MM.1S (cell line): ENCODE results near the gene CRNKL1.
A peak's percentile ranks its signal among the peaks of the same experiment; 100 is the strongest.

Source experiments
- DNase-seq: peaks from one replicate; pipeline ENCODE4 v3.0.0-alpha.2; 2015
- H2AFZ ChIP-seq: fragments of 300-600 bp; sonication (generic); 2 replicates; pipeline ENCODE4 v1.6.0; 2016; ENCODE audit warnings: antibody characterized with exemption, low read length
- H3F3A ChIP-seq: fragments of 300-600 bp; sonication (generic); 2 replicates; pipeline ENCODE4 v1.6.1; 2016; ENCODE audit warnings: mild to moderate bottlenecking, antibody characterized with exemption, low read length, moderate library complexity, mixed read lengths; ENCODE audit not compliant: insufficient read depth
- H3K27ac ChIP-seq: fragments of 300-600 bp; sonication (generic); 2 replicates; pipeline ENCODE4 v1.5.1; 2016; ENCODE audit warnings: mild to moderate bottlenecking, low read length
- H3K27me3 ChIP-seq: fragments of 300-600 bp; sonication (generic); replicated peaks from 2 replicates; pipeline ENCODE4 v1.6.0; 2016; ENCODE audit warnings: low read length; ENCODE audit not compliant: insufficient read depth
- H3K36me3 ChIP-seq: fragments of 300-600 bp; sonication (generic); replicated peaks from 2 replicates; pipeline ENCODE4 v1.6.1; 2016; ENCODE audit warnings: mild to moderate bottlenecking, low read length, mixed read lengths; ENCODE audit not compliant: insufficient read depth
- H3K4me1 ChIP-seq: fragments of 300-600 bp; sonication (generic); 2 replicates; pipeline ENCODE4 v1.6.1; 2016; ENCODE audit warnings: low read length, mixed read lengths
- H3K4me2 ChIP-seq: fragments of 300-600 bp; sonication (generic); 2 replicates; pipeline ENCODE4 v1.6.0; 2016; ENCODE audit warnings: low read depth, low read length
- H3K4me3 ChIP-seq: fragments of 300-600 bp; sonication (generic); 2 replicates; pipeline ENCODE4 v1.5.1; 2016; ENCODE audit warnings: low read length, mixed read lengths
- H3K79me2 ChIP-seq: fragments of 300-600 bp; sonication (generic); 2 replicates; pipeline ENCODE4 v1.6.1; 2016; ENCODE audit warnings: mixed run types, low read length, mixed read lengths
- H3K9ac ChIP-seq: fragments of 300-600 bp; sonication (generic); 2 replicates; pipeline ENCODE4 v1.6.1; 2016; ENCODE audit warnings: low read length, mixed read lengths
- H3K9me2 ChIP-seq: fragments of 300-600 bp; sonication (generic); replicated peaks from 2 replicates; pipeline ENCODE4 v1.6.1; 2016; ENCODE audit warnings: mild to moderate bottlenecking, low read length, mixed read lengths; ENCODE audit not compliant: insufficient read depth
- H3K9me3 ChIP-seq: fragments of 300-600 bp; sonication (generic); replicated peaks from 2 replicates; pipeline ENCODE4 v1.6.1; 2016; ENCODE audit warnings: mild to moderate bottlenecking, low read length, mixed read lengths; ENCODE audit not compliant: insufficient read depth
- H4K20me1 ChIP-seq: fragments of 300-600 bp; sonication (generic); 2 replicates; pipeline ENCODE4 v1.6.1; 2016; ENCODE audit warnings: mild to moderate bottlenecking, low read length, moderate library complexity, mixed read lengths; ENCODE audit not compliant: insufficient read depth
- EZH2 ChIP-seq: fragments of 300-600 bp; sonication (generic); optimal IDR thresholded peaks from 2 replicates; pipeline ENCODE3; 2017; ENCODE audit warnings: low read depth, mild to moderate bottlenecking, antibody characterized with exemption, low read length, mixed read lengths
- EZH2phosphoT487 ChIP-seq: fragments of 300-600 bp; sonication (generic); IDR thresholded peaks from 2 replicates; pipeline ENCODE4 v1.6.1; 2018; ENCODE audit warnings: antibody characterized with exemption, low read length
- TF ChIP-seq, protein P1 (sequence below): fragments of 300-600 bp; sonication (generic); IDR thresholded peaks from 2 replicates; pipeline ENCODE4 v1.5.1; 2016; ENCODE audit warnings: antibody characterized with exemption, low read length, mixed read lengths

CRNKL1 gene

DNA sequence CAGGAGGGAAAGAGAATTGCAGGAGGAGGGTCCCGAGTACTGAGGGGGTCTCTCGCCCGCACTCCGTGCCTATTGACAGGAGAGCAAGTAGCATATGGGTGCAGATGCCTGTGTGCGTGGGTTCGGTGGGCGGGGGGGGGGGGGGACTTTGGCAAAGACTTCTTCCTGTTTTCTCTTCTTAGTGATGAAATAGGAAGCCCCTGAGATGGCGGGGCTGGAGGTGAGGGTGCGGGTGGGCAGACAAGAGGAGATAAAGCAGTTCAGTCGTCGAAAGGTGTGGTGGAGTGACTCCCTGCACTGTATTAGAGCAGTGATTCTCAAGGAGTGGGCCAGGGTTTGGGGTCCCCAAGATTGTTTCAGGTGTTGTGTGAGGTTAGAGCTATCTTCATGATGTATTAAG is 31.4 kb downstream of the CRNKL1 start:
- Histone ChIP-seq H3K9me3 (no peaks in the 10 kb centered on the region), H3K79me2 (peaks cover 84% of the 10 kb centered on the region), H2AFZ (no peak overlapping the region), H3K27ac (no peak overlapping the region), H4K20me1 (0 out of 2 replicates have a peak, but pooled peaks cover 5% of the 10 kb centered on the region), H3K9ac (no peak overlapping the region), H3K9me2 (no peaks in the 10 kb centered on the region), H3K4me1 (peaks cover 50% of the 10 kb centered on the region), H3F3A (peaks cover 21% of the 10 kb centered on the region), H3K4me2 (peak overlapping the region; percentile 68; the same call in 1 of the 2 replicates), H3K36me3 (no peaks in the 10 kb centered on the region), H3K4me3 (no peak overlapping the region), H3K27me3 (no peaks in the 10 kb centered on the region)
- TF ChIP-seq EZH2phosphoT487: no peak
- no peak for TF ChIP-seq EZH2
- TF ChIP-seq, protein P1, sequence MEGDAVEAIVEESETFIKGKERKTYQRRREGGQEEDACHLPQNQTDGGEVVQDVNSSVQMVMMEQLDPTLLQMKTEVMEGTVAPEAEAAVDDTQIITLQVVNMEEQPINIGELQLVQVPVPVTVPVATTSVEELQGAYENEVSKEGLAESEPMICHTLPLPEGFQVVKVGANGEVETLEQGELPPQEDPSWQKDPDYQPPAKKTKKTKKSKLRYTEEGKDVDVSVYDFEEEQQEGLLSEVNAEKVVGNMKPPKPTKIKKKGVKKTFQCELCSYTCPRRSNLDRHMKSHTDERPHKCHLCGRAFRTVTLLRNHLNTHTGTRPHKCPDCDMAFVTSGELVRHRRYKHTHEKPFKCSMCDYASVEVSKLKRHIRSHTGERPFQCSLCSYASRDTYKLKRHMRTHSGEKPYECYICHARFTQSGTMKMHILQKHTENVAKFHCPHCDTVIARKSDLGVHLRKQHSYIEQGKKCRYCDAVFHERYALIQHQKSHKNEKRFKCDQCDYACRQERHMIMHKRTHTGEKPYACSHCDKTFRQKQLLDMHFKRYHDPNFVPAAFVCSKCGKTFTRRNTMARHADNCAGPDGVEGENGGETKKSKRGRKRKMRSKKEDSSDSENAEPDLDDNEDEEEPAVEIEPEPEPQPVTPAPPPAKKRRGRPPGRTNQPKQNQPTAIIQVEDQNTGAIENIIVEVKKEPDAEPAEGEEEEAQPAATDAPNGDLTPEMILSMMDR: no peak
- DNase-seq: no peak

DNA sequence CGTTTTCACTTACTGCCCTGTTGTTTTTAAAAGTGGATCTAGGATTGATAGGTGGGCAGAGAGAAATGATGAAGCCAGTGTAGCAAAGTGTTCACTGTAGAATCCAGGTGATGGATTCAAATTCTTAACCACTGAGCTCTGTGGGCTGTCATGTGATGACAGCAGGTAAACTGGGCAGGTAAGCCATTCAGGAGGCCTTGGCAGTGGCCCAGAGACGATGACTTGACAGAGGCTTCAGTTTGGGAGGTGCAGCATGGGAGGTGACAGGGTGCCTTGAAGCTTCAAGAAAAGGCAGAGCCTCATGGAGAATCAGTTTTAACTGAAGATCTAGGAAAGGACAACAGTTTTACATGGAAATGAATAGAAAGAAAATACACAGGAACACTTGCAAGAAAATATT is 33.1 kb downstream of the CRNKL1 start:
- TF ChIP-seq EZH2 (no peak), EZH2phosphoT487 (no peak)
- TF ChIP-seq, protein P1: no peak
- no peaks in the 10 kb centered on the region for H3K9me2 ChIP-seq
- H3K4me3 ChIP-seq: no peak overlapping the region
- peak overlapping the region; percentile 68; the same call in 1 of the 2 replicates for H3K4me2 ChIP-seq
- H3K27ac ChIP-seq: no peak overlapping the region
- H3K79me2 ChIP-seq: peaks cover 66% of the 10 kb centered on the region
- H4K20me1 ChIP-seq: 0 out of 2 replicates have a peak, but pooled peaks cover 5% of the 10 kb centered on the region
- H3K27me3 ChIP-seq: no peaks in the 10 kb centered on the region
- H3K36me3 ChIP-seq: no peaks in the 10 kb centered on the region
- peaks cover 50% of the 10 kb centered on the region for H3K4me1 ChIP-seq
- peaks cover 21% of the 10 kb centered on the region for H3F3A ChIP-seq
- H3K9ac ChIP-seq: no peak overlapping the region
- no peak for DNase-seq
- H2AFZ ChIP-seq: no peak overlapping the region
- H3K9me3 ChIP-seq: no peaks in the 10 kb centered on the region

DNA sequence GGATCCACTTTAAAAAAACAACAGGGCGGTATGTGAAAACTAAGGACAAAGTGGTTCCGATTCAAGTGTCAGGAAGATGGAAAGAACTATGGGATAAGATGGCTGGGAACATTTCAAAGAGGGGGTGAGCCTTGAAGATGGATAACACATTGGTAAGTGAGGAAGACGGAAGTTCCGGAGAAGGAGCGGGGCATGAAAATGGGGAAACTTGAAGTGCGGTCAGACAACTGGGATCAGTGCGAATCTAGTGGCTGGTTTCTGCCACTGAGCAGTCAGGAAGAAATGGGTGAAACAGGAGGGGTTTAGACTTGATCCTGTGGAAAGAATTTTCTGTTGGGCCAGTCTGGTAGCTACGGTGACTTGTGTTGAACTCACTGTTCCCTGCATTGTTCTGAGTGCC is 33.9 kb downstream of the CRNKL1 start:
- Histone ChIP-seq H3K36me3 (no peaks in the 10 kb centered on the region), H4K20me1 (0 out of 2 replicates have a peak, but pooled peaks cover 5% of the 10 kb centered on the region), H3K9ac (peak overlapping the region; percentile 86; the same call in 1 of the 2 replicates), H3K27ac (no peak overlapping the region), H3K9me3 (no peaks in the 10 kb centered on the region), H3K4me1 (peaks cover 48% of the 10 kb centered on the region), H2AFZ (no peak overlapping the region), H3K79me2 (peaks cover 59% of the 10 kb centered on the region), H3K27me3 (no peaks in the 10 kb centered on the region), H3K4me3 (peak overlapping the region; percentile 83), H3F3A (peaks cover 21% of the 10 kb centered on the region), H3K9me2 (no peaks in the 10 kb centered on the region), H3K4me2 (peak overlapping the region; percentile 68)
- no peak for DNase-seq
- TF ChIP-seq EZH2: no peak
- TF ChIP-seq, protein P1: no peak
- no peak for TF ChIP-seq EZH2phosphoT487
